Activated CD8-positive, alpha-beta T cell treated with anti-CD3 and anti-CD28 coated beads for 36 hours (primary cell): ENCODE results near the gene FAM174B. TPM values are rescaled to one million over a fixed set of nuclear protein-coding genes. Genes with fewer than 3 reads are reported as not detected.

ENCODE experiments used
- ATAC-seq: fragments of 200-7000 bp; cut with Tn5 transposase; one replicate; pipeline ENCODE4 v1.10.0; 2021; ENCODE audit warnings: mild to moderate bottlenecking, moderate library complexity
- CTCF ChIA-PET: fragments of 350-600 bp; sonication (Branson Sonifier 250); formaldehyde crosslinking; loops from one replicate; lab custom pipeline; 2021; ENCODE audit warnings: antibody characterized with exemption; lab: Charles Lee
- POLR2A ChIA-PET: fragments of 350-600 bp; sonication (Branson Sonifier 250); formaldehyde crosslinking; loops from one replicate; lab custom pipeline; 2021; ENCODE audit warnings: antibody characterized with exemption; lab: Charles Lee
- DNase-seq: peaks from one replicate; pipeline ENCODE4 v3.0.0-alpha.2; 2020
- H3K27ac Mint-ChIP-seq: one replicate; pipeline ENCODE4 v1.8.0; 2021; ENCODE audit warnings: mild to moderate bottlenecking, mixed read lengths
- H3K27me3 Mint-ChIP-seq: one replicate; pipeline ENCODE4 v1.8.0; 2021; ENCODE audit warnings: mixed read lengths
- H3K36me3 Mint-ChIP-seq: one replicate; pipeline ENCODE4 v1.8.0; 2021; ENCODE audit warnings: low read depth, mixed read lengths
- H3K4me1 Mint-ChIP-seq: one replicate; pipeline ENCODE4 v1.8.0; 2021; ENCODE audit warnings: low read depth, mixed read lengths
- H3K4me3 Mint-ChIP-seq: one replicate; pipeline ENCODE4 v1.8.0; 2021; ENCODE audit warnings: mild to moderate bottlenecking, moderate library complexity, mixed read lengths
- H3K9me3 Mint-ChIP-seq: one replicate; pipeline ENCODE4 v1.8.0; 2021; ENCODE audit warnings: mixed read lengths
- CTCF ChIP-seq: fragments of 200-600 bp; IDR thresholded peaks from one replicate; pipeline ENCODE4 v1.8.0; 2022; ENCODE audit warnings: antibody characterized with exemption, mild to moderate bottlenecking
- intact Hi-C: fragments of 100-400 bp; cut with micrococcal nuclease; formaldehyde crosslinking; loops from one replicate; pipeline ENCODE4 v1.10.0; 2022
- total RNA-seq, 2 experiments: library from RNA; stranded (reverse); gene quantifications; one replicate each; pipeline ENCODE4 v1.2.3, GENCODE V29; 2021

Gene FAM174B
- total RNA-seq, 2 experiments from 2014 or later, result 2.6 to 3.0 TPM

GRCh38 chr15:92677999-92678398, 22.4 kb upstream of the FAM174B start:
- intact Hi-C loops, result no loop called here
- CTCF ChIA-PET, result no interaction called here
- ATAC-seq, result no peak

DNA sequence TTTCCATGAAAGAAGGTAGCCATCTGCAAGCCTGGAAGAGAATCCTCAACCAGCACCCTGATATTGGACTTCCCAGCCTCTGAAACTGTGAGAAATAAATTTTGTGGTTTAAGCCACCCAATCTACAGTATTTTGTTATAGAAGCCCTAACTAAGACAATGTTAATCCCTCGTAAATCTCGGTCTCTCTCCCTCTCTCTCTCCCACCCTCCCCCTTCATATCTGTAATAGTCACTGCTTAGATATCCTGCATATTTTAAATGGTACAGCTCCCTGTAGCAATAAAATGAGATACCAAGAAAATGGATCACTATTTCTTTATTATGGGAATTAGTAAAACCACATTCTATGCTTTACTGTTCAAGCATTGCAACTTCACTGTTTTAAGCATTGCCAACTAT, 21.0 kb upstream of the FAM174B start:
- no peak for DNase-seq
- H3K27me3 Mint-ChIP-seq, result peaks cover 2% of the 10 kb centered on the region
- H3K27ac Mint-ChIP-seq, result no peak overlapping the region
- no peak for ATAC-seq
- CTCF ChIA-PET, result no interaction called here
- H3K4me1 Mint-ChIP-seq, result no peaks in the 10 kb centered on the region
- intact Hi-C loops, result no loop called here
- POLR2A ChIA-PET, result no interaction called here
- TF ChIP-seq CTCF, result no peak
- no peaks in the 10 kb centered on the region for H3K9me3 Mint-ChIP-seq
- no peaks in the 10 kb centered on the region for H3K36me3 Mint-ChIP-seq
- no peak overlapping the region for H3K4me3 Mint-ChIP-seq

More at GRCh38 chr15:92677999-92678398, 22.4 kb upstream of the FAM174B start:
- Mint-ChIP-seq H3K9me3 (no peaks in the 10 kb centered on the region), H3K27ac (no peak overlapping the region), H3K27me3 (peaks cover 2% of the 10 kb centered on the region), H3K4me3 (no peak overlapping the region), H3K4me1 (no peaks in the 10 kb centered on the region), H3K36me3 (no peaks in the 10 kb centered on the region)
- no peak for TF ChIP-seq CTCF
- POLR2A ChIA-PET, result no interaction called here
- no peak for DNase-seq

GRCh38 chr15:92675485-92675884, 19.9 kb upstream of the FAM174B start:
- Mint-ChIP-seq H3K4me1 (no peaks in the 10 kb centered on the region), H3K36me3 (no peaks in the 10 kb centered on the region), H3K27ac (no peak overlapping the region), H3K4me3 (no peak overlapping the region), H3K27me3 (peaks cover 4% of the 10 kb centered on the region), H3K9me3 (no peaks in the 10 kb centered on the region)
- POLR2A ChIA-PET, result no interaction called here
- ATAC-seq, result no peak
- CTCF ChIA-PET, result no interaction called here
- no peak for DNase-seq
- intact Hi-C loops, result no loop called here
- no peak for TF ChIP-seq CTCF

DNA sequence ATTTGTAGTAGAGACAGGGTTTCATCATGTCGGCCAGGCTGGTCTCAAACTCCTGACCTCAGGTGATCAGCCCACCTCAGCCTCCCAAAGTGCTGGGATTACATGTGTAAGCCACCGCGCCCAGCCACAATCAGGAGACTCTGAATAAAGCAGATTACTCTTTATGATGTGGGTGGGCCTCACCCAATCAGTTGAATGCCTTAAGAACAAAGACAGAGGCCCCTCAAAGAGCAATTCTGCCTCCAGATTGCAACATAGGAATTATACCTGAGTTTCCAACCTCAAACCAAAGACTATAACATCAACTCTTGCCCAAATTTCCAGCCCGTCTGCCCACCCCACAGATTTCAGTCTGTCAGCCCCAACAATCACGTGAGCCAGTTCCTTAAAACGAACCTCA, 18.8 kb upstream of the FAM174B start:
- Mint-ChIP-seq H3K4me1 (no peaks in the 10 kb centered on the region), H3K36me3 (no peaks in the 10 kb centered on the region), H3K9me3 (no peaks in the 10 kb centered on the region), H3K4me3 (no peak overlapping the region), H3K27me3 (peaks cover 4% of the 10 kb centered on the region), H3K27ac (no peak overlapping the region)
- ATAC-seq (no peak), DNase-seq (no peak)
- intact Hi-C loops, result no loop called here
- CTCF ChIA-PET, result no interaction called here
- no peak for TF ChIP-seq CTCF
- POLR2A ChIA-PET, result no interaction called here

GRCh38 chr15:92672102-92672501, 16.5 kb upstream of the FAM174B start:
- no peak for DNase-seq
- no peak for TF ChIP-seq CTCF
- CTCF ChIA-PET, result no interaction called here
- Mint-ChIP-seq H3K27ac (no peak overlapping the region), H3K36me3 (no peaks in the 10 kb centered on the region), H3K9me3 (no peaks in the 10 kb centered on the region), H3K4me3 (no peak overlapping the region), H3K4me1 (no peaks in the 10 kb centered on the region), H3K27me3 (peaks cover 6% of the 10 kb centered on the region)
- no peak for ATAC-seq
- POLR2A ChIA-PET, result no interaction called here
- intact Hi-C loops, result no loop called here
